H9 (cell line): ENCODE measurements around the gene ABLIM1. TPM values are rescaled to one million over a fixed set of nuclear protein-coding genes. Genes with fewer than 3 reads are reported as not detected.

Source experiments
- DNase-seq: peaks from one replicate; pipeline ENCODE4 v3.0.0-alpha.2; 2017
- H2AFZ ChIP-seq: one replicate; pipeline ENCODE4 v1.6.1; 2013; ENCODE audit warnings: mild to moderate bottlenecking, low read length, control low read depth, moderate library complexity
- H2AK5ac ChIP-seq: 2 replicates; pipeline ENCODE4 v1.6.1; 2013; ENCODE audit warnings: low read length, control low read depth, mixed read lengths; ENCODE audit not compliant: insufficient read length
- H2BK120ac ChIP-seq: one replicate; pipeline ENCODE4 v1.6.1; 2013; ENCODE audit warnings: low read depth, mild to moderate bottlenecking, low read length, control low read depth, inconsistent platforms; ENCODE audit not compliant: poor library complexity, severe bottlenecking
- H2BK12ac ChIP-seq: 2 replicates; pipeline ENCODE4 v1.6.1; 2013; ENCODE audit warnings: low read length, control low read depth, mixed read lengths, low read depth; ENCODE audit not compliant: insufficient read length
- H2BK15ac ChIP-seq: 2 replicates; pipeline ENCODE4 v1.6.1; 2013; ENCODE audit warnings: low read depth, low read length, control low read depth
- H2BK20ac ChIP-seq: one replicate; pipeline ENCODE4 v1.6.1; 2013; ENCODE audit warnings: low read depth, mild to moderate bottlenecking, low read length, control low read depth, inconsistent platforms; ENCODE audit not compliant: poor library complexity, severe bottlenecking
- H2BK5ac ChIP-seq: 2 replicates; pipeline ENCODE4 v1.6.1; 2013; ENCODE audit warnings: low read length, control low read depth, mixed read lengths; ENCODE audit not compliant: insufficient read length
- H3K14ac ChIP-seq: 2 replicates; pipeline ENCODE4 v1.6.1; 2013; ENCODE audit warnings: low read length, control low read depth; ENCODE audit not compliant: insufficient read depth
- H3K18ac ChIP-seq: 2 replicates; pipeline ENCODE4 v1.6.1; 2013; ENCODE audit warnings: low read depth, mild to moderate bottlenecking, mixed read lengths, low read length, control low read depth; ENCODE audit not compliant: insufficient read length
- H3K23ac ChIP-seq: 2 replicates; pipeline ENCODE4 v1.6.1; 2013; ENCODE audit warnings: low read length, control low read depth, mixed read lengths, low read depth; ENCODE audit not compliant: insufficient read length
- H3K23me2 ChIP-seq: 2 replicates; pipeline ENCODE4 v1.6.1; 2013; ENCODE audit warnings: low read depth, mild to moderate bottlenecking, mixed read lengths, low read length, control low read depth; ENCODE audit not compliant: insufficient read length, poor library complexity, severe bottlenecking
- H3K27ac ChIP-seq: 2 replicates; pipeline ENCODE4 v1.5.1; 2013; ENCODE audit warnings: low read length, control low read depth, mixed read lengths, low read depth; ENCODE audit not compliant: insufficient read length
- H3K27me3 ChIP-seq: 2 replicates; pipeline ENCODE4 v1.6.1; 2013; ENCODE audit warnings: low read length, control low read depth, inconsistent platforms; ENCODE audit not compliant: insufficient read depth
- H3K4ac ChIP-seq: 2 replicates; pipeline ENCODE4 v1.6.1; 2013; ENCODE audit warnings: low read depth, mild to moderate bottlenecking, control low read depth, inconsistent platforms, low read length, moderate library complexity
- H3K4me1 ChIP-seq: 2 replicates; pipeline ENCODE4 v1.6.1; 2013; ENCODE audit warnings: low read length, control low read depth, inconsistent platforms; ENCODE audit not compliant: insufficient read depth
- H3K4me2 ChIP-seq: 2 replicates; pipeline ENCODE4 v1.6.1; 2013; ENCODE audit warnings: low read length, control low read depth, mixed read lengths; ENCODE audit not compliant: insufficient read length, insufficient read depth
- H3K56ac ChIP-seq: 2 replicates; pipeline ENCODE4 v1.6.1; 2013; ENCODE audit warnings: low read depth, mild to moderate bottlenecking, mixed read lengths, low read length, control low read depth; ENCODE audit not compliant: insufficient read length
- H3K79me1 ChIP-seq: 2 replicates; pipeline ENCODE4 v1.6.1; 2013; ENCODE audit warnings: low read depth, mild to moderate bottlenecking, moderate library complexity, low read length, control low read depth, inconsistent platforms; ENCODE audit not compliant: insufficient read depth, poor library complexity, severe bottlenecking
- H3K79me2 ChIP-seq: 2 replicates; pipeline ENCODE4 v1.6.1; 2013; ENCODE audit warnings: low read length, control low read depth, inconsistent platforms; ENCODE audit not compliant: insufficient read depth
- H3K9ac ChIP-seq: 2 replicates; pipeline ENCODE4 v1.6.1; 2013; ENCODE audit warnings: low read length, control low read depth, mixed read lengths; ENCODE audit not compliant: insufficient read length; ENCODE audit errors: extremely low read depth
- H3K9me3 ChIP-seq: one replicate; pipeline ENCODE4 v1.6.1; 2013; ENCODE audit warnings: low read depth, low read length, inconsistent platforms; ENCODE audit not compliant: control insufficient read depth
- H3T11ph ChIP-seq: one replicate; pipeline ENCODE4 v1.6.1; 2013; ENCODE audit warnings: mild to moderate bottlenecking, low read length, control low read depth, inconsistent platforms
- H4K20me1 ChIP-seq: one replicate; pipeline ENCODE4 v1.6.1; 2013; ENCODE audit not compliant: control insufficient read depth, insufficient read length, insufficient read depth
- H4K5ac ChIP-seq: 2 replicates; pipeline ENCODE4 v1.6.1; 2013; ENCODE audit warnings: low read depth, mild to moderate bottlenecking, mixed read lengths, low read length, control low read depth; ENCODE audit not compliant: insufficient read length
- H4K8ac ChIP-seq: replicated peaks from 2 replicates; pipeline ENCODE4 v1.6.1; 2013; ENCODE audit warnings: low read length, control low read depth, mixed read lengths, low read depth; ENCODE audit not compliant: insufficient read length
- H4K91ac ChIP-seq: 2 replicates; pipeline ENCODE4 v1.6.1; 2013; ENCODE audit warnings: low read depth, mild to moderate bottlenecking, moderate library complexity, mixed read lengths, low read length, control low read depth; ENCODE audit not compliant: insufficient read length
- H3K27ac Mint-ChIP-seq, 3 experiments: 2 replicates in 2 of 3; 3 replicates in 1 of 3; pipeline ENCODE4 v1.8.0; 2020 to 2021; ENCODE audit warnings: mixed read lengths in 3 of 3, mild to moderate bottlenecking in 1 of 3, moderate library complexity in 1 of 3
- H3K27me3 Mint-ChIP-seq: 2 replicates; pipeline ENCODE4 v1.8.0; 2021; ENCODE audit warnings: low read depth, mild to moderate bottlenecking, moderate library complexity, mixed read lengths
- H3K36me3 Mint-ChIP-seq, 3 experiments: 2 replicates in 2 of 3; 3 replicates in 1 of 3; pipeline ENCODE4 v1.8.0; 2020 to 2021; ENCODE audit warnings: low read depth in 3 of 3, mixed read lengths in 3 of 3; ENCODE audit not compliant: insufficient read depth in 1 of 3
- H3K4me1 Mint-ChIP-seq, 2 experiments: 2 replicates each; pipeline ENCODE4 v1.8.0; 2020; ENCODE audit warnings: mixed read lengths in 2 of 2
- H3K4me3 Mint-ChIP-seq, 2 experiments: 2 replicates in 1 of 2; 3 replicates in 1 of 2; pipeline ENCODE4 v1.8.0; 2020 to 2021; ENCODE audit warnings: mild to moderate bottlenecking in 2 of 2, mixed read lengths in 2 of 2, moderate library complexity in 1 of 2
- H3K9me3 Mint-ChIP-seq, 2 experiments: 2 replicates in 1 of 2; 3 replicates in 1 of 2; pipeline ENCODE4 v1.8.0; 2020; ENCODE audit warnings: mild to moderate bottlenecking in 2 of 2, mixed read lengths in 2 of 2, moderate library complexity in 1 of 2
- WGBS: extraction: QIAGEN DNeasy Blood & Tissue Kit; methylation state at CpG from one replicate; pipeline ENCODE4 v1.1.7; 2013; ENCODE audit warnings: missing lambda C conversion rate, low lambda C conversion rate, mixed read lengths; ENCODE audit not compliant: insufficient read length; ENCODE audit errors: extremely low coverage; 5-methylcytosine and 5-hydroxymethylcytosine counted together
- total RNA-seq: library from RNA; stranded (reverse); gene quantifications from 2 replicates; pipeline ENCODE4 v1.2.1, GENCODE V29; 2021
- TF ChIP-seq, protein P1 (sequence below): fragments of 200-600 bp; sonication (generic); conservative IDR thresholded peaks from 3 replicates; pipeline ENCODE4 v1.8.0; 2021; ENCODE audit warnings: antibody characterized with exemption, mild to moderate bottlenecking

ABLIM1 gene
- total RNA-seq, 1 experiment from 2014 or later: 32.1 TPM

DNA sequence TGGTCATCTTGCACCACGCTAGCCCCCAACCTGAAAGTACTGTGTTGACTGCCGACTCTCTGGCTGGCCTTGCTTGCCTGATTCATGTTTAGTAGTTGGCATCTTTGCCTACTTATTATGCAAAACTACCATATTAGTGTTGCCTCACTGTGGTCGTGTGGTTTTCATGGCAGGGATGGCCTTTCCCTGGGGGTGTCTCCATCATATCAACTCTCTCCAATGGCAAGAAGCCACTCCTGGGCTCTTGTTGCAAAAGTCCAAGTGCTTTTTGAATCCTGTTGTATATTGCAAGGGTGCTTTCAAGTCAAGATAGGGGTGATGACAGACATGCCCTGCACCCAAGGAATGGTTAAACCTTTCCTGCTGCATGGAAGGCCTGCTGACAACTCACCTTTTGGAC is 39.4 kb downstream of the ABLIM1 start:
- Mint-ChIP-seq H3K4me3 (no peak overlapping the region), H3K27ac (no peak overlapping the region), H3K4me1 (peaks cover 14 to 20% of the 10 kb centered on the region in 2 experiments), H3K9me3 (no peaks in the 10 kb centered on the region), H3K36me3 (no peaks in the 10 kb centered on the region; a peak in 1 of 7 replicates), H3K27me3 (no peaks in the 10 kb centered on the region; the same call in 1 of the 2 replicates)
- Histone ChIP-seq H3K9me3 (no peaks in the 10 kb centered on the region), H3K4ac (no peak overlapping the region), H3K27ac (no peak overlapping the region), H4K20me1 (no peaks in the 10 kb centered on the region), H3K23me2 (no peaks in the 10 kb centered on the region), H3K18ac (no peak overlapping the region), H3K4me1 (peaks cover 1% of the 10 kb centered on the region; the same call in 1 of the 2 replicates), H4K8ac (no peak overlapping the region), H3K79me1 (no peaks in the 10 kb centered on the region), H3K9ac (no peak overlapping the region), H2BK20ac (no peak overlapping the region), H4K5ac (no peak overlapping the region), H3K4me2 (no peak overlapping the region), H2AFZ (no peak overlapping the region), H2BK12ac (no peak overlapping the region), H2AK5ac (no peak overlapping the region), H3K79me2 (no peaks in the 10 kb centered on the region), H4K91ac (no peak overlapping the region), H3K27me3 (no peaks in the 10 kb centered on the region), H2BK120ac (no peak overlapping the region), H3T11ph (no peak overlapping the region), H3K56ac (no peak overlapping the region), H3K23ac (no peak overlapping the region), H3K14ac (no peak overlapping the region), H2BK5ac (no peak overlapping the region), H2BK15ac (no peak overlapping the region)
- DNase-seq: no peak
- no CpG with 5 or more reads among the region's 3 CpGs for WGBS
- TF ChIP-seq, protein P1, sequence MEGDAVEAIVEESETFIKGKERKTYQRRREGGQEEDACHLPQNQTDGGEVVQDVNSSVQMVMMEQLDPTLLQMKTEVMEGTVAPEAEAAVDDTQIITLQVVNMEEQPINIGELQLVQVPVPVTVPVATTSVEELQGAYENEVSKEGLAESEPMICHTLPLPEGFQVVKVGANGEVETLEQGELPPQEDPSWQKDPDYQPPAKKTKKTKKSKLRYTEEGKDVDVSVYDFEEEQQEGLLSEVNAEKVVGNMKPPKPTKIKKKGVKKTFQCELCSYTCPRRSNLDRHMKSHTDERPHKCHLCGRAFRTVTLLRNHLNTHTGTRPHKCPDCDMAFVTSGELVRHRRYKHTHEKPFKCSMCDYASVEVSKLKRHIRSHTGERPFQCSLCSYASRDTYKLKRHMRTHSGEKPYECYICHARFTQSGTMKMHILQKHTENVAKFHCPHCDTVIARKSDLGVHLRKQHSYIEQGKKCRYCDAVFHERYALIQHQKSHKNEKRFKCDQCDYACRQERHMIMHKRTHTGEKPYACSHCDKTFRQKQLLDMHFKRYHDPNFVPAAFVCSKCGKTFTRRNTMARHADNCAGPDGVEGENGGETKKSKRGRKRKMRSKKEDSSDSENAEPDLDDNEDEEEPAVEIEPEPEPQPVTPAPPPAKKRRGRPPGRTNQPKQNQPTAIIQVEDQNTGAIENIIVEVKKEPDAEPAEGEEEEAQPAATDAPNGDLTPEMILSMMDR: no peak
